Measurements from ENCODE around the gene ZNRF3.
"Not testable (repeated sequence)": the region's sequence is repeated elsewhere in the genome, so short reads cannot be mapped to it uniquely, and the experiment has no call there.

Gene ZNRF3

GRCh38 chr22:29016067-29016938, 132.9 kb downstream of the ZNRF3 start:
- DNase-seq, result no peak

- DNase-seq, result no peak
These were observed 135.2 kb downstream of the ZNRF3 start for GRCh38 chr22:29018293-29019189.

GRCh38 chr22:29022101-29022817, 138.9 kb downstream of the ZNRF3 start:
- DNase-seq, result no peak

DNA sequence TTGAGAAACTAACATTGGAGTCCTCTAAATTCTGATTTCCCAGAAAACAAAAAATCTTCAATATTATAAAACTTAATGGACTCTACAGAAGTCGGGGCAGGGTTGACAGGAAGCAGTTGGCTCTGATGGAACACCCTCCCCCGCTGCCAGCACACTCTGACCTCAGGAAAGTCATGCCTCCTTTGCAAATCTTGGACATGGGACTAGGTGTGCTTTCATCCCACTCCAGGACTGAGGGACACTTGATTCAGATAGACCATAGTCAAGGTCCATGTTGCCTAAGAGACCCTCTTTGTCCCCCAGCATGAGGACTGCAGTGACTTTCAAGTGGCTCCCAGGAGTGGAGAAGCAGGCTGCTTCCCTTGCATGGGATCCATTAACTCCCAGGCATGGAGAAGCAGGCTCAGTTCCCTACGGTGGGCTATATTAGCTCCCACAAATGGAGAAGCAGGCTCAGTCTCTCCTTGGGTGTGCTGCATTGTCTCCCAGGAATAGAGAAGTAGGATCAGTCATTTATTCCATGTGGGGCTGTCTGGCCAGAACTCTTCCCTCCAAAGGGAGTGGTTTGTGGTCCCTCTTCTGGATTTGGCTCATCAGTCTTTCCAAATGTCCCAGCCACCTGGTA, 139.9 kb downstream of the ZNRF3 start:
- no peak for DNase-seq

- DNase-seq, result no peak
These were observed 143.2 kb downstream of the ZNRF3 start for GRCh38 chr22:29026579-29026978.

DNA sequence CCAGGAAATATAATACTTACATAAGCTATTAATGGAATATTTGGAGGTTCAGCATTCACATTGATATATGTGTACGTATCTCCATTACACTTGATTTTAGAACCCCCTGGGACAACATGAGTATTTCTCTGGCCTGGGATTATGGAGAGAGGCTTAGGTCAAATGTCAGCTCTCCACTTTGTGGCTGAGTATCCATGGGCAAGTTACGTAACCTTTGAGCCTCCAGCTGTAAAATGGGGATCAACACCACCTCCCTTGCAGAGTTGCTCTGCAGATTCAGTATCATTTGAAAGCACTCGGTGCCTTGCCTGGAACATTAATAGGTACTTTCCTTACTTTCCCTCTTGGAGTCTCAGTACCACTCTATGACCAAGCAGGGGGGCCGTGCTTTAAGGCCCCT, 145.1 kb downstream of the ZNRF3 start:
- DNase-seq, result no peak

DNA sequence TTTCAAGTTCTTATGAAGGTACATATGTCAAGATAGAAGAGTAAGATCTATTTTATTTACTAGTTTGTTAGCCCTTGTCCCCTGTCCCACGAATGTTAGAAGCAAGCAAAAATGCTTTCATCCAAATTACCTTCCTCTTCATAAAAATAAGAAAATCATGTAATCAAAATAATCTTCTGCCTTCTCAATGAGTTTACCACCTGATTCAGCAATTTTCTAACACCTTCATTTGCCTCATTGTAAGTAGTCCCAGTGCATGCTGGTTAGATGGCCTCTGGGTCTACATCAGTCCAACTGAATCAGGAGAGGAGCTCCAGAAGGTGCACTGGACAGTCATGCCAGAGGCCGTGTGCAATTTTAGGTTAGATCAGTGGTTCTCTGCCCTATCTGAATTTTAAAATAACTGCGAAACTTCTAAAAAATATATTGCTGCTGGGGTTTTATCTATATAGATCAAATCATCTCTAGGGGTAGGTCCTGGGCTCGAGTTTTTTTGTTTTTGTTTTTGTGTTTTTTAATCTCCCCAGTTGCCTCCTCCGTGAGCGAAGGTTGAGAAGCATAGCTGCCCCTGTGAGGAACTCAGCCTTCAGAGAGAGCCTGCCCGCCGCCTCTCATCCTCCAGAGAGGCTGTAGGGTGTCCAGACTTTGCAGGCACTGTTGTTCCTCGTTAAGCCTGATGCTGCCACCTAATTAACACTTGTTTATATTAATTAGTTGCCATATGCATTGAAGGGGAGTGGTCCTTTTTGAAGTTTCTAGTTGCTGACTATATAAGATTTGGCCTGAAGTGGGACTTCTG, 146.0 kb downstream of the ZNRF3 start:
- no peak for DNase-seq

- DNase-seq, result no peak
These were observed 146.7 kb downstream of the ZNRF3 start for GRCh38 chr22:29030016-29030617.

DNA sequence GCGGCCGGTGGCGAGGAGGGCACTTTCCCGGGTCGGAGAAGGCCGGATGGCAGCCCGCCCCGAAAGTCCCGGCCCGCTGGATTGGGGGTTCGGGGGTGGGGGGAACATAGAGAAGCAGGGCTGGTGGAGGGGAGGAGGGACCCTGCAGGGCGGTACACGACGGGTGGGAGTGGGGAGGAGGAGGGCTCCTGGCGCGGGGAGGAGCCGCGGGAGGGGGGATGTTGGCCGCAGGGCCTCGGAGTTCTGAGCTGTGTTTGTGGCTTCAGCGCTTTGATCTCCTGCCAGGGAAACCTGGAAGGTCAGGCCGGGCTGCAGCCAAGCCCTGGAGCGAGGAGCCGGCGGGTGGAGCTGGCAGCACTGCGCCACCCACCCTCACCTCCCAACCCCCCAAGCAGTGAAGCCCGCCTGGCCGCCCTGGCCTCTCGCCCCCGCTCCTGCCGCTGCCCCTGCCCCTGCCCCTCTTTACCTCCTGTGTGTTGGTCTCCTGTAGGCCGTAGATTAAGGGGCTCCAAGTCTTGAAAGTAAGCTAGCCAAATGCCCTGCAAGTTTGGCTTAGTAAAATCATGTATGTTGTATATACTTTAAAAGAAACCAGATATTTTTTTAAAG, 147.3 kb downstream of the ZNRF3 start:
- DNase-seq, result no peak

- DNase-seq, result no peak
These were observed 148.0 kb downstream of the ZNRF3 start for GRCh38 chr22:29031227-29032011.

- DNase-seq, result no peak
These were observed 148.7 kb downstream of the ZNRF3 start for GRCh38 chr22:29032014-29032475.

DNA sequence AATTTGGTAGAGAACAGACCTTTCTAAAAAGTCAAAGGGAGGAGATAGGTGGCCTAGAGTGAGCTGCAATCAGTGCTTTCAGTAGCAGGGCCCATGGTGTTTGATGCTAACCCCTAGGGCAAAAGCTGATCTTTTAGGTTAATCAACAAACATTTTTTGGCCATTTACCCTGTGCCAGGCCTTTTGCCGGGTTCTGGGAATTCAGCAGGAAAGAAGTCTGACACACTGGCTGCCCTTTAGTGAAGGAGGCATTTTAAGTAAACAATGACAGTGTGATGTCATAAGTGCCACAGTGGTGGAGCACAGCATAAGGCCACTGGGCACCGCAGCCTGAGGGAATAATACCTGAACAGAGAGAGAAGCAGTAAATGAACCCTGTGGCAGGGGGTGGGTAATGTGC, 149.2 kb downstream of the ZNRF3 start:
- DNase-seq, result no peak

GRCh38 chr22:29037340-29037932, 154.1 kb downstream of the ZNRF3 start:
- DNase-seq, result no peak

DNA sequence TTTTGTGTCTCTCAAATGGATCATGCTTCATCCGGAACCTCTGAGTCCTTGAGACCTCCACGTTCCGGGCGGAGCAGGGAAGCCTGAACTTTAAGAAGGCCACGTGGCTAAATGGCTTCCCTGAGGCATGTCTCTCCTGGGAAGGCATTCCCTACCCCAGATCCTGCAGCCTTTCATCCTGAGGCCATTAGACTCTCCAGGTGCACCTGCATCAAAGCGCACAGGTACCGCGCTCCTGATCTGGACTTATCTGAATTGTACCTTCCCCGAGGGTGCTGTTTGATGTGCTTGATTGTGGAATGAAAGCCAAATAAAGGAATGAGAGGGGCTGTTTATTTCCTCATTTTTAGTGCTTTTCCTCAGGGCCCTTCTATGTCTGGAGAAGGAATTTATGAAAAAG, 155.8 kb downstream of the ZNRF3 start:
- no peak for DNase-seq

- not testable (repeated sequence) for DNase-seq
These were observed 156.3 kb downstream of the ZNRF3 start for GRCh38 chr22:29039684-29040083.

DNA sequence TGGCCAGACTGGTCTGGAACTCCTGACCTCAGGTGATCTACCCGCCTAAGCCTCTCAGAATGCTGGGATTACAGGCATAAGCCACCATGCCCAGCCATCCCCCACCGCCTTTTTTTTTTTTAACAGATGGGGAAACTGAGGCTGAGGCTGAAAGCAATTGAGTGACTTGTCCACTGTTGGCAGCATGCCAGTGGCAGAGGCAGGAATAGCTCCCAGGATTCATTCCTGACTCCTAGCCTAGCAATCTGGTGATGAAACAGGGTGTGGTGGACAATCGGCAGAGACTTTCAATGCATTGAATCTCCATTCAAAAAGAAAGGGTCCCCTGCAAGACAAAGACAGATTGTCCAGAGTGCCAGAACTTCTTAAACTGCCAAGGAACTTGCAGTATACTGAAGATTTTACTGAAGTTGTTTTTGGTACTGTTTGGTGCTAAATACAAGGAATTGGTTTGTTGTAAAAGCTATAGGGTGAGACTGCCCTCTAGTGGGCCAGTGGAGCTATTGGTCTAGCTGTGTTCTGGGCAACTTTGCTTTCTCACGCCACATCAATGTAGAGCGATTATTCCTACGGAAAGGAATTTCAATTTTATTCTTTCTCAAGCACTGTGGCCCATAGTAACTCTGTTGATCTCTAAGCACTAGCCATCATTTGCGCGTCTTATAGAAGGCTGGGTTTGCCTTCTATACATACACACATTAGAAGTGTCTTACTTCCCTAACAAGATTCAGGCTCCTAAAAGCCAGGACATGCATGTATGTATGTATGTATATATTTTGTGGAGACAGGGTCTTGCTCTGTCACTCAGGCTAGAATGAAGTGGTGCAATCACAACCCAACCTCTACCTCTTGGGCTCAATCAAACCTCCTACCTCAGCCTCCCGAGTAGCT, 157.3 kb downstream of the ZNRF3 start:
- DNase-seq, result peak; percentile 54

DNA sequence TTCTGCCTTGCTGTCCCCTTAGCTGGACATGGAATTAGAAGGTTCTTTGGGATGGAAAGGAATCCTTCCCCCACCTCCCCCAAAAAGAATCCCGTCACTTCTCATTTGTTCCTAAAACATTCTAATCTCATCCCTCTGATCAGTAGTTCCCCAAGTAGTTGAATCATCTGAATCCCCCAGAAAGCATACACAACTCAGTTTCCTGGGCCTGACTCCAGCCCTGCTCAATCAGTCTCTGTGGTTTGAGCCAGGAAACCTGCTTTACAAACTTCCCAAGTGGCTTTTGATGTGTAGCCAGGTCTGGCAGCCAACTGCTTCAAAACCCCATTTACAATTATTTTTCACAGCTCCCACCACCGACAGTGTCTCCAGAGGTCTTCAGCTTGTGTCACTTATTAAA, 158.0 kb downstream of the ZNRF3 start:
- DNase-seq, result no peak

- no peak for DNase-seq
These were observed 160.7 kb downstream of the ZNRF3 start for GRCh38 chr22:29043906-29044575.
